Stimulated activated CD8-positive, alpha-beta memory T cell treated with anti-CD3 and anti-CD28 coated beads, Interleukin-12 subunit alpha, Interleukin-12 subunit beta, amount 100 ng/mL, for 24 hours (primary cell): ENCODE results near the gene NUB1.

Source experiments
- DNase-seq: peaks from one replicate; pipeline ENCODE4 v3.0.0-alpha.2; 2020; ENCODE audit errors: extremely low read depth

The NUB1 gene

GRCh38 chr7:151423936-151424335, 82.3 kb downstream of the NUB1 start:
- DNase-seq, result no peak

- DNase-seq, result no peak
These were observed 83.2 kb downstream of the NUB1 start for GRCh38 chr7:151424799-151425198.

GRCh38 chr7:151425670-151426440, 84.2 kb downstream of the NUB1 start:
- no peak for DNase-seq

- no peak for DNase-seq
These were observed 84.9 kb downstream of the NUB1 start for GRCh38 chr7:151426441-151426903.

GRCh38 chr7:151426904-151427704, 85.5 kb downstream of the NUB1 start:
- no peak for DNase-seq

GRCh38 chr7:151427705-151428377, 86.2 kb downstream of the NUB1 start:
- no peak for DNase-seq
